Measurements from ENCODE around the gene PROSER1. TPM values are rescaled to one million over a fixed set of nuclear protein-coding genes. Genes with fewer than 3 reads are reported as not detected.

The PROSER1 gene
- total and polyA plus RNA-seq, 9 of the 15 experiments (the other 6 are each of a cell fraction or from before 2014, with no cell fraction given): 9.2 to 36.2 (median 10.4) TPM

DNA sequence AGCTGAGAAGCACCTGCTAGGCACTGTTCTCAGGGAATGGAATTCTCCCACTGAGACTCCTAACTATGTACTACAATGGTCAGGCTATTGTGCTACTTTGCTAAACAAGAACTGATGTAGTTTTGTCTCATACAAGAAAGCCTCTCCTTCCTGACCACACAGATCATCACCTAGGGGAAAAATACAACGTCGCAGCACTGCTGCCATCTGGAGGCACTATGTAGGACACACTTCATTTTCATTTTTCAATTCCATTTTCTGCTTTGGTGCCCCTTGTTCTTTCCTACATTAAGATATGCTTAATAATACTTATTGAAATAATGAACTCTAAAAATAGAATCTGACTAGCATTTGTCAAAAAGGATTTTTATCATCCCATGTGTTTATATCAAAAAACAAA lies 21.1 kb downstream of the PROSER1 start:
- BruUV-seq (replicated peaks): no TSS peak
- POLR2A ChIA-PET: interaction anchor here (0.5 kb wide), 1 partner anchor 16 kb away, joined by 3 read pairs; no protein-coding TSS in a partner anchor

More for the DNA sequence above, 21.1 kb downstream of the PROSER1 start:
- no peaks in the 10 kb centered on the region for H4K20me1 ChIP-seq (replicated peaks; ENCODE audit: control insufficient read depth, insufficient read depth, low read length)
- H2AFZ ChIP-seq (ENCODE audit: low read depth, low read length): no peak overlapping the region
- no peak overlapping the region for H3K27ac ChIP-seq (ENCODE audit: extremely low read depth, low read depth, low read length)
- no peaks in the 10 kb centered on the region for H3K79me2 ChIP-seq (ENCODE audit: control insufficient read depth, insufficient read depth, low read length)
- H3K4me2 ChIP-seq (ENCODE audit: insufficient read depth, low read length): no peak overlapping the region
- H3K36me3 ChIP-seq (ENCODE audit: control insufficient read depth, insufficient read depth, low read length): peaks cover 79% of the 10 kb centered on the region
- no peaks in the 10 kb centered on the region for H3K4me1 ChIP-seq (replicated peaks in 1 of 2; ENCODE audit: control insufficient read depth in 2 of 2, insufficient read depth in 2 of 2, low read length in 2 of 2)
- FAIRE-seq (peak; percentile 81), ATAC-seq (peak; percentile 76), DNase-seq (ENCODE audit: extremely low read depth in 1 of 4, low spot score in 3 of 4) (peak; percentile 14 to 36 (median 20))
- 27% methylated on average over 2 of the region's 2 CpGs for WGBS (ENCODE audit: insufficient coverage, low coverage, missing lambda C conversion rate)
- no peaks in the 10 kb centered on the region for H3K9me1 ChIP-seq (ENCODE audit: control insufficient read depth, insufficient read depth, low read length)
- no peaks in the 10 kb centered on the region for H3K9me3 ChIP-seq (replicated peaks; ENCODE audit: control insufficient read depth, insufficient read depth, low read depth, low read length)
- in situ Hi-C loops (cut with MboI) (no loop called here), intact Hi-C loops (cut with micrococcal nuclease) (loop anchor here (2.0 kb wide), 1 partner anchor 46 kb away; no protein-coding TSS in a partner anchor)
- H3K9ac ChIP-seq (ENCODE audit: insufficient read depth in 1 of 2, low read depth in 2 of 2, low read length in 2 of 2): no peak overlapping the region
- no peak for TF ChIP-seq ZNF175 (CRISPR knock-in tag; IDR thresholded peaks at IDR 0.05; ENCODE audit: low read depth)
- peak; percentile 41 to 58 for TF ChIP-seq RAD21 (CRISPR knock-in tag; conservative IDR thresholded peaks at IDR 0.05 in 1 of 2, IDR thresholded peaks at IDR 0.05 in 1 of 2)
- TF ChIP-seq SMC3 (conservative IDR thresholded peaks at IDR 0.05; ENCODE audit: insufficient read depth, low read depth, low read length): 0 out of 2 replicates have a peak, but pooled peaks have one; percentile 16
- TF ChIP-seq, protein P1, sequence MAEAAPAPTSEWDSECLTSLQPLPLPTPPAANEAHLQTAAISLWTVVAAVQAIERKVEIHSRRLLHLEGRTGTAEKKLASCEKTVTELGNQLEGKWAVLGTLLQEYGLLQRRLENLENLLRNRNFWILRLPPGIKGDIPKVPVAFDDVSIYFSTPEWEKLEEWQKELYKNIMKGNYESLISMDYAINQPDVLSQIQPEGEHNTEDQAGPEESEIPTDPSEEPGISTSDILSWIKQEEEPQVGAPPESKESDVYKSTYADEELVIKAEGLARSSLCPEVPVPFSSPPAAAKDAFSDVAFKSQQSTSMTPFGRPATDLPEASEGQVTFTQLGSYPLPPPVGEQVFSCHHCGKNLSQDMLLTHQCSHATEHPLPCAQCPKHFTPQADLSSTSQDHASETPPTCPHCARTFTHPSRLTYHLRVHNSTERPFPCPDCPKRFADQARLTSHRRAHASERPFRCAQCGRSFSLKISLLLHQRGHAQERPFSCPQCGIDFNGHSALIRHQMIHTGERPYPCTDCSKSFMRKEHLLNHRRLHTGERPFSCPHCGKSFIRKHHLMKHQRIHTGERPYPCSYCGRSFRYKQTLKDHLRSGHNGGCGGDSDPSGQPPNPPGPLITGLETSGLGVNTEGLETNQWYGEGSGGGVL (CRISPR knock-in tag; IDR thresholded peaks at IDR 0.05): no peak
- TF ChIP-seq MNT (conservative IDR thresholded peaks at IDR 0.05): no peak
- TF ChIP-seq, protein P2, sequence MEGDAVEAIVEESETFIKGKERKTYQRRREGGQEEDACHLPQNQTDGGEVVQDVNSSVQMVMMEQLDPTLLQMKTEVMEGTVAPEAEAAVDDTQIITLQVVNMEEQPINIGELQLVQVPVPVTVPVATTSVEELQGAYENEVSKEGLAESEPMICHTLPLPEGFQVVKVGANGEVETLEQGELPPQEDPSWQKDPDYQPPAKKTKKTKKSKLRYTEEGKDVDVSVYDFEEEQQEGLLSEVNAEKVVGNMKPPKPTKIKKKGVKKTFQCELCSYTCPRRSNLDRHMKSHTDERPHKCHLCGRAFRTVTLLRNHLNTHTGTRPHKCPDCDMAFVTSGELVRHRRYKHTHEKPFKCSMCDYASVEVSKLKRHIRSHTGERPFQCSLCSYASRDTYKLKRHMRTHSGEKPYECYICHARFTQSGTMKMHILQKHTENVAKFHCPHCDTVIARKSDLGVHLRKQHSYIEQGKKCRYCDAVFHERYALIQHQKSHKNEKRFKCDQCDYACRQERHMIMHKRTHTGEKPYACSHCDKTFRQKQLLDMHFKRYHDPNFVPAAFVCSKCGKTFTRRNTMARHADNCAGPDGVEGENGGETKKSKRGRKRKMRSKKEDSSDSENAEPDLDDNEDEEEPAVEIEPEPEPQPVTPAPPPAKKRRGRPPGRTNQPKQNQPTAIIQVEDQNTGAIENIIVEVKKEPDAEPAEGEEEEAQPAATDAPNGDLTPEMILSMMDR (IDR thresholded peaks at IDR 0.05 in 2 of 3, conservative IDR thresholded peaks at IDR 0.05 in 1 of 3; ENCODE audit: insufficient read depth in 2 of 3, low read depth in 1 of 3, low read length in 3 of 3): peak; percentile 33 to 57 (median 39); a peak in 3 of 6 replicates
- no peak for TF ChIP-seq NFIC (IDR thresholded peaks at IDR 0.05)
- no peaks in the 10 kb centered on the region for H3K27me3 ChIP-seq (ENCODE audit: control insufficient read depth in 2 of 2, insufficient read depth in 2 of 2, low read length in 2 of 2)
- no peak overlapping the region for H3K4me3 ChIP-seq
- CTCF ChIA-PET (ENCODE audit: low intra/inter-chr PET ratio): interaction anchor here (0.7 kb wide), 1 partner anchor 38 kb away, joined by 3 read pairs; no protein-coding TSS in a partner anchor
